OCI-M2 (cell line): ENCODE results near the gene NYNRIN.
"Not testable (repeated sequence)": the region's sequence is repeated elsewhere in the genome, so short reads cannot be mapped to it uniquely, and the experiment has no call there.

ENCODE experiments used
- DNase-seq: peaks from one replicate; lab custom pipeline; 2025; ENCODE audit not compliant: unreplicated experiment; lab: John Stamatoyannopoulos, UW

The NYNRIN gene

DNA sequence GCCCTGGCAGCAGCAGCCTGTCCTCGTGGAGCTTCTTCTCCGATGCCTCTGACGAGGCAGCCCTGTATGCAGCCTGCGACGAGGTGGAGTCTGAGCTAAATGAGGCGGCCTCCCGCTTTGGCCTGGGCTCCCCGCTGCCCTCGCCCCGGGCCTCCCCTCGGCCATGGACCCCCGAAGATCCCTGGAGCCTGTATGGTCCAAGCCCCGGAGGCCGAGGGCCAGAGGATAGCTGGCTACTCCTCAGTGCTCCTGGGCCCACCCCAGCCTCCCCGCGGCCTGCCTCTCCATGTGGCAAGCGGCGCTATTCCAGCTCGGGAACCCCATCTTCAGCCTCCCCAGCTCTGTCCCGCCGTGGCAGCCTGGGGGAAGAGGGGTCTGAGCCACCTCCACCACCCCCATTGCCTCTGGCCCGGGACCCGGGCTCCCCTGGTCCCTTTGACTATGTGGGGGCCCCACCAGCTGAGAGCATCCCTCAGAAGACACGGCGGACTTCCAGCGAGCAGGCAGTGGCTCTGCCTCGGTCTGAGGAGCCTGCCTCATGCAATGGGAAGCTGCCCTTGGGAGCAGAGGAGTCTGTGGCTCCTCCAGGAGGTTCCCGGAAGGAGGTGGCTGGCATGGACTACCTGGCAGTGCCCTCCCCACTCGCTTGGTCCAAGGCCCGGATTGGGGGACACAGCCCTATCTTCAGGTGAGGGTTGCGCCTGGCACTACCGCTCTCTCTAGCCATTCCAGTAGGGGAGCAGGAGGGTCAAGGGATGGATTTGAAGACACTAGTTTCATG lies 28.7 kb upstream of the NYNRIN start:
- no peak for DNase-seq

DNA sequence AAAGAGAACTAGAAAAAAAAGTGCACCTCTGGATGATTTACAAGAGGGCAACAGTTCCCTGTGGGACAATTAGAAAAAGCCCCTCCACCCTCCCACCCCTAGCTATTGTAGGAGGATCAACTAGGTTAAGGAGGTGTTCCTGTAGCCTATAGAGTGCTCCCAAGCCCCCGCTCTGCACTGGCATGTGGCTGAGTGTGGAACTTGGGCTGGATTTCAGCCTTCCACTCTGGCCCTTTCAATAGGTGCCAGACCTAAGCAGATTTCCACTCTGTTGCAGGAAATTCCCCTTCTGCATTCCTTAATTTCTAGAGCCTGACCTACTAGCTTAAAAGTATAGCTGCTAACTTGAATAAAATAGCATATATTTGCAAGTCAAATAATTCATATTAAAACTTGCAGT lies 28.1 kb upstream of the NYNRIN start:
- no peak for DNase-seq

DNA sequence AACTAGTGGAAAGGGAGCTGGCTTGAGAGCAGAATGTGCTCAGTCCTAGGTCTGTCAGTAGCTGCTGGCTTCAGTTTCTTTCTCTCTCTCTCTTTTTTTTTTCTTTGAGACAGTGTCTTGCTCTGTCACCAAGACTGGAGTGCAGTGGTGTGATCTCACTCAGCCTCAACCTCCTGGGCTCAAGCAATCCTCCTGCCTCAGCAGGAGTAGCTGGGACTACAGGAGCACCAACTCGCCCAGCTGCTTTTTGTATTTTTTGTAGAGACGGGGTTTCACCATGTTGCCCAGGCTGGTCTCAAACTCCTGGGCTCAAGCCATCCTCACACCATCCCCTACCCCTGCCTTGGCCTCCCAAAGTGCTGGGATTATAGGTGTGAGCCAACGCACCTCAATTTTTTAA lies 27.2 kb upstream of the NYNRIN start:
- not testable (repeated sequence) for DNase-seq

DNA sequence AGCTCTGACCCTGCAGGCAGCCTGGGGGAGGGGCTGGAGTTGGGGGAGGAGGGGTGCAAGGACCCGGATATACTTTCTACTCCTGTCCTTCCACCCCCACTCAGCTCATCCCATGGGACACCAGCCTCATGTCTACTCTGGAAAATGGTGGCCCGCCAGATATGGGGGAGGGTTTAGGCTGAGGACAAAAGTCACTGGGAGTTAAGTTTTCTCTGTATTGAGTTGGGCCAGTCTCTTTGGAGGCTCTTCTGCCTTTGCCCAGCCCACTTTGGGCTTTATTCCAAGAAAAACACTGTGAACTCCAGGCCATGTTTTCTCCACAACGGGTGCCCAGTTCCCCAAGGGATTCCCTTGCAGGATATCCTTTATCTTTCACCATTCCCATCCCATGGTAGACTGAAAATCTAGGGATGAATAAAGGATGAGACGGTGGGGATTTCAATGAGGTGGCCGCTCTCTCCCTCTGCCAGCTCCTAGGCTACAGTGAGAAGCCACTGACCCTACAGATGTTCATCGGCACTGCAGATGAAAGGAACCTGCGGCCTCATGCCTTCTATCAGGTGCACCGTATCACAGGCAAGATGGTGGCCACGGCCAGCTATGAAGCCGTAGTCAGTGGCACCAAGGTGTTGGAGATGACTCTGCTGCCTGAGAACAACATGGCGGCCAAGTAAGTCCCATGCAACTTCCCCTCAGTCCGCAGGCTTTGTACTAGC lies 25.9 kb upstream of the NYNRIN start:
- DNase-seq, result no peak

DNA sequence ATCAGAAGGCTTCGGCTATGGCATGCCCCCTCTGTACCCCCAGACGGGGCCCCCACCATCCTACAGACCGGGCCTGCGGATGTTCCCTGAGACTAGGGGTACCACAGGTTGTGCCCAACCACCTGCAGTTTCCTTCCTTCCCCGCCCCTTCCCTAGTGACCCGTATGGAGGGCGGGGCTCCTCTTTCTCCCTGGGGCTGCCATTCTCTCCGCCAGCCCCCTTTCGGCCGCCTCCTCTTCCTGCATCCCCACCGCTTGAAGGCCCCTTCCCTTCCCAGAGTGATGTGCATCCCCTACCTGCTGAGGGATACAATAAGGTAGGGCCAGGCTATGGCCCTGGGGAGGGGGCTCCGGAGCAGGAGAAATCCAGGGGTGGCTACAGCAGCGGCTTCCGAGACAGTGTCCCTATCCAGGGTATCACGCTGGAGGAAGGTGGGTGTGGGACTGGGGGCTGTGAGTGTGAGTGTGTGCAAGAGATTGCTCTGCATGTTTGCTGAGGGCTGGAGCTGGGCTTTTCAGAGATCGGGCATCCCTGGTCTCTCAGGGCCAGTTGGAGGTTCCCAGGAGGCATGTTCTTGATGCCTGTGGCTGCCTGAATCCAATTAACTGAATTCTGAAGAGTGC lies 22.2 kb upstream of the NYNRIN start:
- no peak for DNase-seq

DNA sequence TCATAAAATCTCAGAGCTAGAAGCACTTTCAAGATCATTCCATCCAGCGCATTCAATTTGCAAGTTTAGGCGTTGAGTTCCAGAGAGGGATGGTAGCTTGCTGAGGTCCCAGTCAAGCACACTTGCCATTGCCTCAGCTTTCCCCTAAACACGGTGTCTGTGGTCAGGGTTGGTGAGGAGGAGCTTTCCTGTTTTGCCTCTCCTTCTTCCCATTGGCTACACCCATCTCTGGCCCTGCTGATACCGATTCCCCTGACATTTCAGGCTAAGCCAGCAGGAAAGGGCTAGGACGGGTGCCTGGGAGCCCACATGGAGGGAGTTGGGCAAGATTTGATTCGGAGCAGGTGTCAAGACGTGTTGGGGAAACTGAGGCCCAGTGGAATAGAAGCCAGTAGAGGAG lies 21.7 kb upstream of the NYNRIN start:
- no peak for DNase-seq

DNA sequence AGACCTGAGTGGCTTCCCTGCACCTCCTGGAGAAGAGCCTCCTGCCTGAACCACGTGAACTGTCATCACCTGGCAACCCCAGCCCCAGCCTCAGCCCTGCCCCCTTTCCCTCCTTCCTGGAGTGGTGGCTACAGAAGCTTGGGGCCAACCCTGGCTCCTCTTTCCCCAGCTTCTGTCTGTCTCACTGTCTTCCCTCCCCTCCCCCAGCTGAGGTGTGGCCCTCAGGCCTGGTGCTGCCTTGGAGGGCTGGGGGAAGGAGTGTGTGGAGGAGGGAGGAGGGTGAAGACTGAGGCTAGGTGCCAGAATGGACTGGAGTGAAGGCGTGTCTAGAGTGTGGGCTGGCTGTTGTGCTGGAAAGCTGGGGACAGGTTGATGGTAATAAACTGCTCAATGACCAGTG lies 21.1 kb upstream of the NYNRIN start:
- no peak for DNase-seq

DNA sequence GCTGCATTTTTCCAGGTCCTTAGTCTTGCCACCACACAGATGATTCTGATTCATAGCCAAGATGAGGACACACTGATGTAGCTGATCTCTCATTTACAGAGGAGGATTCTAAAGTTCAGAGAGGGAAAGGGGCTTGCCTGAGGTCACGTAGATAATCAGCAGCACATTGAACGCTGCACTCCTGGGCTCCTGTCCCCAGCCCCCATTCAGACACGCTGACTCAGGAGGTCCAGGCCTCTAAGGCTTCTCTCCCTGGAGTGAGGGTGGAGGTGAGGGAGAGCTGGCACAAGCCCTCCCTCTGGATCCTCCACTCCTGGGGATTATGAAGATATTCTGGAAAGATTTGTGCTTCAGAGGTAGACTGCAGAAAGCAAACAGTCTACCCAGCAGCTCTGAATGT lies 20.5 kb upstream of the NYNRIN start:
- DNase-seq, result no peak

DNA sequence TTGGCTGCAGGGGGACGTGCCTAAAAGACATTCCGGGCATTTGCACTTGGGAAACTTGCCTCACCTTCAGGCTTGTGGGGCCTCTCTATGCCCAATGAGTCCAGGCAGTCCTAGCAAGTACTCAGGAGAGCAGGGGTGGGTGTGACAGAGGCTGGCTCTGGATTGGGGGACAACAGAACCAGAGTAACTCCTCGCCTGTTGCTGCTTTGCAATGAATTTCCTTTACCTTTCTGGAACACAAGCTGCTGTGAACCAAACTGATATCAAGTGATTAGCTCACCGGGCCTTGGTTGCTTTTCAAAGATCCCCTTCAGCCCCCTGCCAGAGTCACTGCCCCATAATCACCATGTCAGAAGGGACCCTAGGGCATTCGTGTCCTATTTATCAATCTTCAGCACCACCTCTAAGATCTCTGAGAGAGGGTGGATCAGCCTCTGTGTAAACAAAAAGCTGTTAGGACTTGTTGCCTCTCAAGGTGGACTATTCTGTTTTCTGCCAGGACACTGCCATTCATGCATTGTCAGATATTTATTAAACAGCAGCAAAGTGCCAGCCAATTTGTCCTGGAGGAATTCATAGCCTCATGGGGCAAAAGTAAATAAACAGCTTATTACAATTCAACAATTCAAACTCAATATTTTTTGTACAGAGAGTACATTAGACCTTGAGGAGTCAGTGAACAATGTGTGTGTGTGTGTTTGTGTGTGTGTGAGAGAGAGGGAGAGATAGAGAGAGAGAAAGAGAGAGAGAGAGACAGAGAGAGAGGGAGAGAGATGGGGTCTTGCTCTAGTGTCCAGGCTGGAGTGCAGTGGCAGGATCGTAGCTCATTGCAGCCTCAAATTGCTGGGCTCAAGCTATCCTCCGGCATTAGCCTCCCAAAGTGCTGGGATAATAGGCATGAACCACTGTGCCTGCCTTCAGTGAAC lies 19.6 kb upstream of the NYNRIN start:
- no peak for DNase-seq

DNA sequence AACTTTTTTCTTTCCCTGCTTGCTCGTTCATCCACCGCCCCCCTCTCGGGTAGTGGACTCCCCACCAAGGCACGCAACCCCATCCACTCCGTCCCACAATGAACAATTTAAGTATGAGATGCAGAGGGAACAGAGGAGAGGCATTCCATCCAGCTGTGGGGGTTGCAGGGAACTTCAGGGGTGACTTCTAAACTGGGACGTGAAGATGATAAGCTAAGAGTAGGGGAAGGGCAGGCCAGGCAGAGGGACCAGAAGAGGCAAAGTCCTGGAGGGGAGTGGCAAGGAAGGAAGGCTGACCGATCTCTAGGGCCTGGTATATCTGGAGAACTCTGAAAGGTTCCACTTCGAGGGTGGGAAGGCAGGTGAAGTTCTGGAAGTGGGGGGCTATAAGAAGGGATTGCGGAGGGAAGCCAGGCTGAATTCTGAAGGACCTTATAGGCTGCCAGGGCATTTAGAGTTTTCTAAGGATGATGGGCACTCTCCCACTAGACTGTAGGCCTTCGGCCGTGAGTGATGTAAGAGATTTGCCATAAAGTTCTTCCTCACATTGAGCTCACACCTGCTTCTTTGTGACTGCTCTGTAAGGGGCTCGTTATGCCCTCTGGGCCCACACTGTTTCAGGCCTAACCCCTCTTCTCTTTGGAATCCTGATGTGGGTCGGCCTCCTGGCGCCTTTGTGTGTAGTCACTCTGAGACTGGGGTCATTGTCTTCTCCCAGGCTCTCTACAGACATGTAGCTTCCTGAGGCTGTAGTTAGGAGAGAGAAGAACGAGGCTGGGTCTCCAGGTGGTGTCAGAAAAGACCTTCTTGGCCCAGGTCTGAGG lies 18.7 kb upstream of the NYNRIN start:
- DNase-seq, result no peak

DNA sequence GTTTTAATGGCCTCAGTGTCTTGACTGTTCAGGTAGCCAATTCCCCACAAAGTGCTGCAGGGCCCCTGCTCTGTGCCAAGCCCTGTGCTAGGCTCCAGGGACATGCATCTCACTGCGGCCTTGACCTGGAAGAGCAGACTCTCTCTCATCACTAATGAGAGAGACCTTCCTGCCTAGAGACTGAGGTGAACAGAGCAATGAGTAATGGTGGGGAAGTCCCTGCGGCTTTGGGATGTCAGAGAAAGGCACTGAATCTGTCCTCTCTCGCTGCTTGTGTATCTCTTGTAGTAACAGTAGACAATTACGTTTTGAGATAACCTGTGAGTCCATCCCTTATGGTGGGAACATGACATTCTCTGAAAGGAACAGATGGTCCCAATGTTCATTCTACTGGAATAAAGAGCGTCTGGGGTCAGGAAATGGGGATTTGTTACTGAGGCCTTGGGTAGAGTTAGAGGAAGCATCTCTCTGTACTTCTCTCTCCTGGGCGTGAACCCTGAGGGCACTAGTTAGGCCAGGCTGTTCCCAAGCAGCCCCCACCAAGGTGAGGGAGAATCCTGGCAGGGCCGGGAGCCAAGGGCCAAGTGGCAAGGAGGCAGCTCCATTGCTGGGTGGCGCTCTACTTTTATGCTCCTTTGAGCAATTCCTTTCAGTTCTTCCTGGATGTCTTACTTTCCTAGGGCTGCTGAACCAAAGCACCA lies 17.3 kb upstream of the NYNRIN start:
- DNase-seq, result no peak

DNA sequence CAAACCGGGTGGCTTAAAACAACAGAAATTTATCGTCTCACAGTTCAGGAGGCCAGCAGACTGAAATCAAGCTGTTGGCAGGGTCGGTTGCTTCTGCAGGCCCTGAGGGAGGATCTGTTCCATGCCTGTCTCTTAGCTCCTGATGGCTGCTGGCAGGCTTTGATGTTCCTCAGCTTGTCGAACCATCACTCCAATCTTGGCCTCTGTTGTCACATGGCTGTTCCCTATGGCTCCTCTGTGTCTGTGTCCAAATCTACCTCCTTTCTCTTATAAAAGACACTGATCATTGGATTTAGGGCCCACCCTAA lies 16.8 kb upstream of the NYNRIN start:
- no peak for DNase-seq

DNA sequence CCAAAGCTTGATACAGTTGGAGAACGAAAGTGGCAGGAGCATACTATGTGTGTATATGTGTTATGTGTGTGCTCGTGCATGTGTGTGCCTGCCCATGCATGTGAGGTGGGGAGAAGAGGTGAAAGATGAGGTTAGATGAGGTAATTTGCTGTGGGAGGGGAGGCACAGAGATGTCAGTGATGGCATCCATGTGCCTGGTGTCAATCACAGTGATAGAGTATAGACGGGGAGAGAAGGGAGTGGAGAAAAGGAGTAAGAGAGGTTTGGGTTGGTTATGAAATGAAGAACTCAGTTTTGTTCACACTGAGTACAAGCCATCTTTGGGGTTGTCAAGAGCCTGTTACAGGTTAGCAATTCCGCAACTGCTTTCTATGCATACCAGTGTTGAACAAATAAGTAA lies 14.6 kb upstream of the NYNRIN start:
- DNase-seq, result no peak

DNA sequence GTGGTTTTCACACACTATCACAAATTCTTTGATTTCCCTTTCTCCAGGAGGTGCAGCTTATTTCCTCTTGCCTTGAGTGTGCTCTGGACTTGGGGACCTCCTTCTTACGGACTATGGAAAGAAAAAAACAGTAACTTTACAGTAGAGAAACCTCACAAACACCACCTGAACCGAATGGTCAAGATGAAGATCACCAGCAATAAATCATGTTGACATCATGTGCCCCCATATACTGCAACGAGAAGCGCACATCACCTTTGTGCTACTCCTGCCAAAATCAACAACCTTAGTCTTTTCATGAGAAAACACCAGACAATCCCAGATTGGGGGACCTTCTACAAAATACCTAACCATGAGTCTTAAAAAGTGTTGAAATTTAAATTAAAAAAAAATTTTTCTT lies 13.3 kb upstream of the NYNRIN start:
- DNase-seq, result no peak

DNA sequence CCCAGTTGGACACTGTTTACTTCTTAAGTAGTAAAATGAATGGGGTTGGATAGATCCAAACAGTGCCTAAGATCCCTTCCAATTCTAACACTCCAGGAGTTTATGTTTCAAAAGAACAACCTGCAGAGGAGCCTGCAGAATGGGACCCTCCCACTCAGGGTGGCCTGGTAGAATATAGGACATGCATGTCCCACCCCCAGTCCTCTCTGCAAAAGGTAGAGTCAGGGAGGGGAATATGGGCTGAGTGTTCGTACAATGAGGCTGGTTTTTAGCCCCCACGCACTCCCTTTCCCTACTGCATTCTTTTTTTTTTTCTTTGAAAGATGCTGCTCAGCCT lies 11.8 kb upstream of the NYNRIN start:
- no peak for DNase-seq

DNA sequence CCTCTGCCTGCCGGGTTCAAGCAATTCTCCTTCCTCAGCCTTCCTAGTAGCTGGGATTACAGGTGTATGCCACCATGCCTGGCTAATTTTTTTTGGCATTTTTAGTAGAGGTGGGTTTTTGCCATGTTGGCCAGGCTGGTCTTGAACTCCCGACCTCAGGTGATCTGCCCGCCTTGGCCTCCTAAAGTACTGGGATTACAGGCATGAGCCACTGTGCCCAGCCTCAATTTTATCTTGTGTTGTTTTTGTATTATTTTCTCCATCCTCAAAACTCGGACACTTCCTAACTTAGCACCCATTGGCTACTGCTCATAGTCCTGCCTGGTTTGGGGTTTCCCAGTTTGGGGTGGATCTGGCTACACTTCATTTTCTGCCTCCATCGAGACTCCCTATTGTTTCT lies 11.2 kb upstream of the NYNRIN start:
- not testable (repeated sequence) for DNase-seq

DNA sequence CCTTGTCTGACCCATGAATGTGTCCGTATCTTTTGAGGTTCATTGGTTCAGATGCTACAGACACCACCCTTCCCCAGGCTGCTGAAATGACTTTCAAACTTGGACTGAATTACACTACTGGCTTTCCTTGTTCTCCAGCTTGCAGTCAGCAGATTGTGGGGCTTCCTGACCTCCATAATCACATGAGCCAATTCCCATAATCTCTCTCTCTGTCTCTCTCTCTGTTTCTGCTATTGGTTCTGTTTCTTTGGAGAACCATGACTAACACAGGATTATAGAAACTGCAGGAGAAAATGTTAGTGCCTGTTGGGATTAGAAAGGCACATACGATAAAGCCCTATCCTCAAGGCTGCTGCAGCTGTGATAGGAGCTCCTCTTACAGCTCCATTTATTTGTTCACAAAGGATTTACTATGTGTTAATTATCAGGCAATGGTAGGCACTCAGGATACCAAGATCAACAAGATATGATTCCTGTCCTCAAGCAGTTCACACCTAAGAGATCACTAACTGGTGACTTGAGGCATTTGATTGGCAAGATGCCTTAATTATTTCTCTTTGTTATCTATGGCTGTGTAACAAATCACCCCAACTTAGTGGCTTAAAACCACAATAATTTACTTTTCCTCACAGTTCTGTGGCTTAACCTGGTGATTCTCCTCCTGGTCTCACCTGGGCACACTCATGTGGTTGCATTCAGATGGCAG lies 10.2 kb upstream of the NYNRIN start:
- no peak for DNase-seq

DNA sequence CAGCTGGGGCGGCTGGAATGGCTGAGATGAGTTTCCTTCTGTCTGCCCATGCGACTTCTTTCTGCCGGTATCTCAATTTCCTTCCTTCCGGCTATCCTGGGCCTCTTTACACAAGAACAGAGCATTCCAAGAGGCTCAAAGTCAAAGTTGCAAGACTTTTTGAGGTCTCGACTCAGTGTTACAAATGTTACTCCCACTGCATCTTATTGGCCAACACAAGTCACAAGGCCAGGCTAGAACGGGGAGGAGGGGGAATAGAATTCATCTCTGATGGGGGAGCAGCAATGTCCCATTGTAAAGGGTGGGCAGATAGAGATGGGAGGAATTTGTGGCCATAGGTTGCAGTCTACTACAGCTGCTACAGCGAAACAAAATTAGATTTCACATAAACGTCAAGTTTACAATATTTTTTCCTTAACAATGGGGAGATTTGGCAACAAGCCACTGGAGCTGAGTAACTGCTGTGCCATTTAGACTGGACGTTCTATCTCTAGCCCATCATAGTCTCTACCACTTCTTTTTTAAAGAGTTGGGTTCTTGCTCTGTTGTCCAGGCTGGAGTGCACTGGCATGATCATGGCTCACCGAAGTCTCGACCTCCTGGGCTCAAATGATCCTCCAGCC lies 9.5 kb upstream of the NYNRIN start:
- no peak for DNase-seq
